SK-N-SH treated with all-trans-retinoic acid at 6 μM for 48 hours (cell line): ENCODE data around the gene COA8.

Experiments
- ATAC-seq: fragments of 200-7000 bp; cut with Tn5 transposase; 3 replicates; pipeline ENCODE4 v1.9.1; 2020; ENCODE audit warnings: mild to moderate bottlenecking, moderate library complexity
- ARNTL ChIP-seq: fragments of 450-650 bp; formaldehyde crosslinking; IDR thresholded peaks from 2 replicates; pipeline ENCODE4 v1.5.0; 2020; ENCODE audit warnings: low read depth, mild to moderate bottlenecking, moderate library complexity, borderline replicate concordance
- BACH2 ChIP-seq: fragments of 250-450 bp; sonication (Bioruptor Pico); IDR thresholded peaks from 2 replicates; pipeline ENCODE4 v1.9.0; 2021; ENCODE audit warnings: mild to moderate bottlenecking, borderline replicate concordance
- CSDC2 ChIP-seq: fragments of 250-450 bp; sonication (Bioruptor Pico); IDR thresholded peaks from 2 replicates; pipeline ENCODE4 v1.5.0; 2020; ENCODE audit warnings: mild to moderate bottlenecking, moderate library complexity
- GLIS3 ChIP-seq: fragments of 250-450 bp; sonication (Bioruptor Pico); IDR thresholded peaks from 2 replicates; pipeline ENCODE4 v1.5.0; 2020; ENCODE audit warnings: mild to moderate bottlenecking, moderate library complexity
- OSR1 ChIP-seq: fragments of 250-450 bp; sonication (Bioruptor Pico); IDR thresholded peaks from 2 replicates; pipeline ENCODE4 v1.8.0; 2022; ENCODE audit warnings: moderate library complexity, mild to moderate bottlenecking, inconsistent platforms
- PATZ1 ChIP-seq: fragments of 250-450 bp; sonication (Bioruptor Pico); IDR thresholded peaks from 2 replicates; pipeline ENCODE4 v1.8.0; 2020; ENCODE audit warnings: mild to moderate bottlenecking, moderate library complexity, borderline replicate concordance
- POU6F1 ChIP-seq: fragments of 250-450 bp; sonication (Bioruptor Pico); IDR thresholded peaks from 2 replicates; pipeline ENCODE4 v1.8.0; 2021; ENCODE audit warnings: low read depth, mild to moderate bottlenecking, moderate library complexity, borderline replicate concordance
- PPARA ChIP-seq: fragments of 250-450 bp; sonication (Bioruptor Pico); IDR thresholded peaks from 2 replicates; pipeline ENCODE4 v1.5.0; 2020; ENCODE audit warnings: mild to moderate bottlenecking, borderline replicate concordance
- RARB ChIP-seq: fragments of 250-450 bp; sonication (Bioruptor Pico); IDR thresholded peaks from 2 replicates; pipeline ENCODE4 v1.8.0; 2021; ENCODE audit warnings: mild to moderate bottlenecking, moderate library complexity
- TCF4 ChIP-seq: fragments of 250-450 bp; sonication (Bioruptor Pico); IDR thresholded peaks from 2 replicates; pipeline ENCODE4 v1.8.0; 2021; ENCODE audit warnings: mild to moderate bottlenecking, moderate library complexity, borderline replicate concordance
- ZC3H10 ChIP-seq: fragments of 250-450 bp; sonication (Bioruptor Pico); IDR thresholded peaks from 2 replicates; pipeline ENCODE4 v1.5.1; 2021; ENCODE audit warnings: mild to moderate bottlenecking, moderate library complexity
- ZFP3 ChIP-seq: fragments of 250-450 bp; sonication (Bioruptor Pico); IDR thresholded peaks from 2 replicates; pipeline ENCODE4 v1.5.0; 2020; ENCODE audit warnings: mild to moderate bottlenecking, moderate library complexity
- ZFP30 ChIP-seq: fragments of 450-650 bp; formaldehyde crosslinking; IDR thresholded peaks from 2 replicates; pipeline ENCODE4 v1.5.0; 2022; ENCODE audit warnings: mild to moderate bottlenecking, moderate library complexity
- ZNF70 ChIP-seq: fragments of 450-650 bp; formaldehyde crosslinking; IDR thresholded peaks from 2 replicates; pipeline ENCODE4 v1.5.0; 2020; ENCODE audit warnings: mild to moderate bottlenecking, moderate library complexity
- ZNF8 ChIP-seq: fragments of 450-650 bp; formaldehyde crosslinking; IDR thresholded peaks from 2 replicates; pipeline ENCODE4 v1.5.0; 2020; ENCODE audit warnings: mild to moderate bottlenecking, moderate library complexity
- TF ChIP-seq, protein P1 (sequence below): fragments of 250-450 bp; sonication (Bioruptor Pico); IDR thresholded peaks from 2 replicates; pipeline ENCODE4 v1.5.1; 2020; ENCODE audit warnings: low read depth, mild to moderate bottlenecking, moderate library complexity
- TF ChIP-seq, protein P2 (sequence below): fragments of 250-450 bp; sonication (Bioruptor Pico); IDR thresholded peaks from 2 replicates; pipeline ENCODE4 v1.5.0; 2020; ENCODE audit warnings: mild to moderate bottlenecking, moderate library complexity
- TF ChIP-seq, protein P3 (sequence below): fragments of 250-450 bp; sonication (Bioruptor Pico); IDR thresholded peaks from 2 replicates; pipeline ENCODE4 v1.5.1; 2021; ENCODE audit warnings: mild to moderate bottlenecking, moderate library complexity

Gene COA8

GRCh38 chr14:103625356-103626095 lies 62.8 kb downstream of the COA8 start:
- TF ChIP-seq POU6F1 (CRISPR knock-in tag) (no peak), PPARA (no peak)
- ATAC-seq, result no peak

GRCh38 chr14:103626146-103626850 lies 63.5 kb downstream of the COA8 start:
- no peak for TF ChIP-seq ZC3H10 (CRISPR knock-in tag)
- no peak for TF ChIP-seq RARB (CRISPR knock-in tag)
- TF ChIP-seq PATZ1 (CRISPR knock-in tag), result no peak
- no peak for ATAC-seq

GRCh38 chr14:103627073-103628025 lies 64.6 kb downstream of the COA8 start:
- no peak for TF ChIP-seq ZNF70 (CRISPR knock-in tag)
- TF ChIP-seq CSDC2 (CRISPR knock-in tag), result no peak
- TF ChIP-seq ZC3H10 (CRISPR knock-in tag), result no peak
- TF ChIP-seq OSR1 (CRISPR knock-in tag), result no peak
- no peak for TF ChIP-seq BACH2 (CRISPR knock-in tag)
- no peak for TF ChIP-seq ARNTL
- no peak for TF ChIP-seq TCF4 (CRISPR knock-in tag)
- TF ChIP-seq GLIS3, result no peak
- no peak for ATAC-seq

DNA sequence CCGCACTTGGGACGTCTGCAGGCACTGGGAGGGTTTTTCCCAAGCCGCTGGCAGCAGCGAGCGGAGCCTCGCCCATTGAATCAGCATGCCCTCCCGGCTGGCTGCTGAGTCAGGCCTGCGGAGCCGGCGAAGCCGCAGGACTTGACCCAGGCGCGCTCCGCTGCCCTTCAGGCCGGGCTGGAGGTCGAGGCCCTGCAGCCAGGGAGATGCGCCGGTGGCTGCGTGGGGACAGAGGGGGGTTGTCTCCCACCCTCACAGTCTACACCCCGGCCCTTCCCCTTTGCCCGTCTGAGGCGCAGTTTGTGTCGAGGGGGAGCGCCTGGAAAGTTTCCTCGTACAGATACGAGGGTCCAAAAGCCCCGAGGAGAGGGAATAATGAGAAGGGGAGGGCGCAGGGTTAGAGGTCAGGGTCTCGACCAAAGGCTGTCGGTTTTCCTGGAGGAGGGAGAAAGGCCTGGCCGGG lies 65.5 kb downstream of the COA8 start:
- TF ChIP-seq ZFP3 (CRISPR knock-in tag) (peak; percentile 58), PPARA (no peak)
- TF ChIP-seq, protein P1, sequence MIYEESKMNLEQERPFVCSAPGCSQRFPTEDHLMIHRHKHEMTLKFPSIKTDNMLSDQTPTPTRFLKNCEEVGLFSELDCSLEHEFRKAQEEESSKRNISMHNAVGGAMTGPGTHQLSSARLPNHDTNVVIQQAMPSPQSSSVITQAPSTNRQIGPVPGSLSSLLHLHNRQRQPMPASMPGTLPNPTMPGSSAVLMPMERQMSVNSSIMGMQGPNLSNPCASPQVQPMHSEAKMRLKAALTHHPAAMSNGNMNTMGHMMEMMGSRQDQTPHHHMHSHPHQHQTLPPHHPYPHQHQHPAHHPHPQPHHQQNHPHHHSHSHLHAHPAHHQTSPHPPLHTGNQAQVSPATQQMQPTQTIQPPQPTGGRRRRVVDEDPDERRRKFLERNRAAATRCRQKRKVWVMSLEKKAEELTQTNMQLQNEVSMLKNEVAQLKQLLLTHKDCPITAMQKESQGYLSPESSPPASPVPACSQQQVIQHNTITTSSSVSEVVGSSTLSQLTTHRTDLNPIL, result 0 out of 2 replicates have a peak, but pooled peaks have one; percentile 12
- TF ChIP-seq, all 23 proteins: peak for 2
- peak; percentile 63 for ATAC-seq

- peak; percentile 70 for ATAC-seq
- TF ChIP-seq PATZ1 (CRISPR knock-in tag) (no peak), ZNF8 (CRISPR knock-in tag) (no peak), OSR1 (CRISPR knock-in tag) (no peak), ZFP30 (CRISPR knock-in tag) (peak; percentile 51; the same call in 1 of the 2 replicates), PPARA (no peak), ARNTL (peak; percentile 37; the same call in 1 of the 2 replicates), CSDC2 (CRISPR knock-in tag) (peak; percentile 90; the same call in 1 of the 2 replicates), ZFP3 (CRISPR knock-in tag) (peak; percentile 67; the same call in 1 of the 2 replicates)
- TF ChIP-seq, protein P2, sequence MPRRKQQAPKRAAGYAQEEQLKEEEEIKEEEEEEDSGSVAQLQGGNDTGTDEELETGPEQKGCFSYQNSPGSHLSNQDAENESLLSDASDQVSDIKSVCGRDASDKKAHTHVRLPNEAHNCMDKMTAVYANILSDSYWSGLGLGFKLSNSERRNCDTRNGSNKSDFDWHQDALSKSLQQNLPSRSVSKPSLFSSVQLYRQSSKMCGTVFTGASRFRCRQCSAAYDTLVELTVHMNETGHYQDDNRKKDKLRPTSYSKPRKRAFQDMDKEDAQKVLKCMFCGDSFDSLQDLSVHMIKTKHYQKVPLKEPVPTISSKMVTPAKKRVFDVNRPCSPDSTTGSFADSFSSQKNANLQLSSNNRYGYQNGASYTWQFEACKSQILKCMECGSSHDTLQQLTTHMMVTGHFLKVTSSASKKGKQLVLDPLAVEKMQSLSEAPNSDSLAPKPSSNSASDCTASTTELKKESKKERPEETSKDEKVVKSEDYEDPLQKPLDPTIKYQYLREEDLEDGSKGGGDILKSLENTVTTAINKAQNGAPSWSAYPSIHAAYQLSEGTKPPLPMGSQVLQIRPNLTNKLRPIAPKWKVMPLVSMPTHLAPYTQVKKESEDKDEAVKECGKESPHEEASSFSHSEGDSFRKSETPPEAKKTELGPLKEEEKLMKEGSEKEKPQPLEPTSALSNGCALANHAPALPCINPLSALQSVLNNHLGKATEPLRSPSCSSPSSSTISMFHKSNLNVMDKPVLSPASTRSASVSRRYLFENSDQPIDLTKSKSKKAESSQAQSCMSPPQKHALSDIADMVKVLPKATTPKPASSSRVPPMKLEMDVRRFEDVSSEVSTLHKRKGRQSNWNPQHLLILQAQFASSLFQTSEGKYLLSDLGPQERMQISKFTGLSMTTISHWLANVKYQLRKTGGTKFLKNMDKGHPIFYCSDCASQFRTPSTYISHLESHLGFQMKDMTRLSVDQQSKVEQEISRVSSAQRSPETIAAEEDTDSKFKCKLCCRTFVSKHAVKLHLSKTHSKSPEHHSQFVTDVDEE, result peak; percentile 82; the same call in 1 of the 2 replicates
- TF ChIP-seq, protein P3, sequence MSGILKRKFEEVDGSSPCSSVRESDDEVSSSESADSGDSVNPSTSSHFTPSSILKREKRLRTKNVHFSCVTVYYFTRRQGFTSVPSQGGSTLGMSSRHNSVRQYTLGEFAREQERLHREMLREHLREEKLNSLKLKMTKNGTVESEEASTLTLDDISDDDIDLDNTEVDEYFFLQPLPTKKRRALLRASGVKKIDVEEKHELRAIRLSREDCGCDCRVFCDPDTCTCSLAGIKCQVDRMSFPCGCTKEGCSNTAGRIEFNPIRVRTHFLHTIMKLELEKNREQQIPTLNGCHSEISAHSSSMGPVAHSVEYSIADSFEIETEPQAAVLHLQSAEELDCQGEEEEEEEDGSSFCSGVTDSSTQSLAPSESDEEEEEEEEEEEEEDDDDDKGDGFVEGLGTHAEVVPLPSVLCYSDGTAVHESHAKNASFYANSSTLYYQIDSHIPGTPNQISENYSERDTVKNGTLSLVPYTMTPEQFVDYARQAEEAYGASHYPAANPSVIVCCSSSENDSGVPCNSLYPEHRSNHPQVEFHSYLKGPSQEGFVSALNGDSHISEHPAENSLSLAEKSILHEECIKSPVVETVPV (CRISPR knock-in tag), result no peak
Observed at GRCh38 chr14:103628684-103629502, 66.1 kb downstream of the COA8 start, which contains the start of gene KLC1. Gene KLC1, plus strand, starts transcription at chr14:103629211. Its CDS starts 25,354 bp downstream, at chr14:103654565.
